Kidney epithelial cell (primary cell): ENCODE measurements around the gene KCNQ5. TPM values are rescaled to one million over a fixed set of nuclear protein-coding genes. Genes with fewer than 3 reads are reported as not detected.

ENCODE experiments used
- DNase-seq: peaks from one replicate; pipeline ENCODE4 v3.0.0-alpha.2; 2010; ENCODE audit warnings: low read depth
- H3K27me3 ChIP-seq: 2 replicates; pipeline ENCODE4 v1.6.0; 2011; ENCODE audit warnings: low read length; ENCODE audit not compliant: control insufficient read depth, insufficient read depth
- H3K36me3 ChIP-seq: 2 replicates; pipeline ENCODE4 v1.5.1; 2011; ENCODE audit warnings: low read length; ENCODE audit not compliant: control insufficient read depth, insufficient read depth
- H3K4me3 ChIP-seq: 2 replicates; pipeline ENCODE4 v1.5.1; 2011; ENCODE audit warnings: low read depth, mild to moderate bottlenecking, control low read depth, low read length
- total RNA-seq: library from RNA; depleted of rRNA; stranded (reverse); fragments of >200 nt; gene quantifications from 2 replicates; pipeline ENCODE4 v1.2.3, GENCODE V29; 2015
- TF ChIP-seq, protein P1 (sequence below): IDR thresholded peaks from 2 replicates; pipeline ENCODE4 v1.5.1; 2011; ENCODE audit warnings: mild to moderate bottlenecking, moderate library complexity, low read length, control low read depth, inconsistent platforms; ENCODE audit not compliant: insufficient read depth, poor library complexity, severe bottlenecking

KCNQ5 gene
- total RNA-seq, 1 donor from 2014 or later, result 1.9 TPM

DNA sequence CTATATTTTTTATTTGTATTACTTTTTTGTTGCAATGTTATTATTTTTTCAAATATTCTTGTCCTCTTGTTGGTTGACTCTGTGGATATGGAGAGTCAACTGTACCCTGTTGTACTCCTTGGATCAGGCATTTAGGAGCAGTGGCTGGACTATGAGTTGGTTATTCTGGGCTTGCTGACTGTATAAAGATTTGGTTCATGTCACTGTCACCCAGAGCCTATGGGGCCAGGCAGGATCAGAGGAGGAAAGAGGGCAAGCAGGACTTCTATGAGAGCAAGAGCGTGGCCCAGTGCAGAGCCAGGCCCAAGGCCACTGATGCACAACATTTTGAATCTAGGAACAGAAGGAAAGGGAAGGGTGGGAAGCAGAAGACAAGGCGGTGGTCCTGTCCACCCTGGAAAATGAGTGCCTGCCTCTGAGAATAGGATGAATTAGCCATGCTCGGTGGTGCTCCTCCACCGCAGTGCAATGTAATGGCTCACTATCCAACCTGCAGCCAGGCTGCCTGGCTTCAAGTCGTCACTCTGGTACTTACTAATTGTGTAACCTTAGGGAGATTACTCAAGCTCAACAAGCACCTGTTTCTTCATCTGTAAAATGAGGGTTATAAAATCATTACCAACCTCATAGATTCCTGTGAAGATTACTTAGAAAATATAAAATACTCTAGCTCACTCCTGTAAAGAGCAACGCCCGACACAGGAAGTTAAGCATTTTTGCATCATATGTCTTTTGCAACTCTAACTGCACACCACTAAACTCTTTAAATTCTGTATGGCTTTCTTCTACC, 192.1 kb downstream of the KCNQ5 start:
- Histone ChIP-seq H3K4me3 (no peak overlapping the region), H3K36me3 (no peaks in the 10 kb centered on the region), H3K27me3 (no peaks in the 10 kb centered on the region)
- TF ChIP-seq, protein P1, sequence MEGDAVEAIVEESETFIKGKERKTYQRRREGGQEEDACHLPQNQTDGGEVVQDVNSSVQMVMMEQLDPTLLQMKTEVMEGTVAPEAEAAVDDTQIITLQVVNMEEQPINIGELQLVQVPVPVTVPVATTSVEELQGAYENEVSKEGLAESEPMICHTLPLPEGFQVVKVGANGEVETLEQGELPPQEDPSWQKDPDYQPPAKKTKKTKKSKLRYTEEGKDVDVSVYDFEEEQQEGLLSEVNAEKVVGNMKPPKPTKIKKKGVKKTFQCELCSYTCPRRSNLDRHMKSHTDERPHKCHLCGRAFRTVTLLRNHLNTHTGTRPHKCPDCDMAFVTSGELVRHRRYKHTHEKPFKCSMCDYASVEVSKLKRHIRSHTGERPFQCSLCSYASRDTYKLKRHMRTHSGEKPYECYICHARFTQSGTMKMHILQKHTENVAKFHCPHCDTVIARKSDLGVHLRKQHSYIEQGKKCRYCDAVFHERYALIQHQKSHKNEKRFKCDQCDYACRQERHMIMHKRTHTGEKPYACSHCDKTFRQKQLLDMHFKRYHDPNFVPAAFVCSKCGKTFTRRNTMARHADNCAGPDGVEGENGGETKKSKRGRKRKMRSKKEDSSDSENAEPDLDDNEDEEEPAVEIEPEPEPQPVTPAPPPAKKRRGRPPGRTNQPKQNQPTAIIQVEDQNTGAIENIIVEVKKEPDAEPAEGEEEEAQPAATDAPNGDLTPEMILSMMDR, result no peak
- no peak for DNase-seq

- TF ChIP-seq, protein P1, result no peak
- Histone ChIP-seq H3K27me3 (no peaks in the 10 kb centered on the region), H3K4me3 (no peak overlapping the region), H3K36me3 (no peaks in the 10 kb centered on the region)
- DNase-seq, result no peak
Observed at GRCh38 chr6:72816022-72816421, 194.2 kb downstream of the KCNQ5 start.

DNA sequence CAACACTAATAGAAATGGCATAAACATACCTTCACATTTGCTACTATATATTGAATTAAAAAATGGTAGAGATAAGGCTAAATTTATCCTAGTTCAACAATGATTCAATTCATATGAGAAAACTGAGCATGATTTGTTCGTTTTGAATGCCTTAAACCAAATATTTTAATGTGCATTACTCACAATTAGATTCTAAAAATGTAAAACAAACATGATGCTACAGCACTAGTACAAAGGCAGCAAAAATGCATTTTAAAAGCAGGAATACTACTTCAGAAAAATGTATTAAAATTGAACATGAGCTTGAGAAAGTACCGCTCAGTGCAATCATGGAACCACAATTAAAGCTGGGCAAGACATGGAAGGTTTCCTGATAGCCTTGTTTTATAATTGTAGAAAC, 195.3 kb downstream of the KCNQ5 start:
- no peak overlapping the region for H3K4me3 ChIP-seq
- H3K27me3 ChIP-seq, result no peaks in the 10 kb centered on the region
- no peak for DNase-seq
- H3K36me3 ChIP-seq, result no peaks in the 10 kb centered on the region
- TF ChIP-seq, protein P1, result no peak

- no peaks in the 10 kb centered on the region for H3K27me3 ChIP-seq
- H3K4me3 ChIP-seq, result no peak overlapping the region
- DNase-seq, result no peak
- TF ChIP-seq, protein P1, result no peak
- H3K36me3 ChIP-seq, result no peaks in the 10 kb centered on the region
Observed at GRCh38 chr6:72819609-72820008, 197.7 kb downstream of the KCNQ5 start.

DNA sequence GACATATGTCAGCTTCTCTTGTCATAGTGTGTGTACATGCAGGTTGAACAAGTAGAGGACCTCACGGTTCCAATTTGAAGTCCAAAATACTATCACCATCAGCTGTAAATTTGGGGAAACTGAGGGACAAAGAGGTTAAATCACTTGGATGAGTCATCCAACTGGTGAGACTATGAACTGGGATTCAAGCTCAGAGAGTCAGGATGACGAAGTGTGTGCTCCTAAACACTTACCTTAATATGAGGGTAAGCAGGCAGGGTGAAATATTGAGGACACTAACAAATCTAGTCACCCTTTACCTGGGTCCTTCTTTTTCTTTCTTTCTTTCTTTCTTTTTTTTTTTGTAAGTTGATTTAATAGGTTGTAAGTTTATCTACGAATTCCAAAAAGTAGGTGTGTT, 198.3 kb downstream of the KCNQ5 start:
- H3K36me3 ChIP-seq, result no peaks in the 10 kb centered on the region
- H3K4me3 ChIP-seq, result no peak overlapping the region
- H3K27me3 ChIP-seq, result no peaks in the 10 kb centered on the region
- DNase-seq, result no peak
- TF ChIP-seq, protein P1, result no peak

DNA sequence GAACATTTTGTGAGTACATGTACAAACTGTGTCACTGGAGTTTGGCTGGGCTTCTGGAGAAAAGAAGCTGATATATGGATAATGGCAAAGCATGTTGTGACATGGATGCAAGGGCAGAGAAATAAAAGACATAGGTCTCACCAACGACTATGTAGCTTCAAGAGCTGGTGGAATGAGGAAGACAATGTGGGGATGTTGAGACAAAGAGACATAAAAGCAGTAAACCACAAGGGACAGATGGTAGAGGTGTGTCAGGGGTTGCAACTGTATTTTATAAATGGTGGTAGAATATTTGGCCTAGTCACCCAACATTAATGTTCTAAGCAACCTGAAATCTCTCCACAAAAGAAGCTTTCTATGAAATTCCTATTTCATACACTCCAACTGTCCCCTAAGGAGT, 199.0 kb downstream of the KCNQ5 start:
- no peaks in the 10 kb centered on the region for H3K27me3 ChIP-seq
- no peaks in the 10 kb centered on the region for H3K36me3 ChIP-seq
- no peak for DNase-seq
- TF ChIP-seq, protein P1, result no peak
- no peak overlapping the region for H3K4me3 ChIP-seq
